ENCODE data around the gene FBXL2.

- no peak for TF ChIP-seq CTCF (IDR thresholded peaks at IDR 0.05)
- no peak for TF ChIP-seq POLR2A (IDR thresholded peaks at IDR 0.05)
- TF ChIP-seq EP300 (IDR thresholded peaks at IDR 0.05) = no peak
Measured at GRCh38 chr3:33391255-33391995, 114.2 kb downstream of the FBXL2 start.

All from suprapubic skin (tissue), 3 donors.